Activated CD4-positive, CD25-positive, alpha-beta regulatory T cell (primary cell): ENCODE measurements around the gene CTDP1.
A peak's percentile ranks its signal among the peaks of the same experiment; 100 is the strongest.

Experiments used
- DNase-seq, 4 experiments: peaks; one replicate each; lab custom pipeline; 2025; lab: John Stamatoyannopoulos, UW

Gene CTDP1

GRCh38 chr18:79679552-79680099 is at the start of gene CTDP1:
Gene CTDP1, plus strand, starts transcription at chr18:79679803. Its CDS starts 145 bp downstream, at chr18:79679948.
- peak; percentile 74 to 89 (median 86) for DNase-seq

GRCh38 chr18:79630281-79631095 is 49.1 kb upstream of the CTDP1 start:
- no peak for DNase-seq

GRCh38 chr18:79631096-79631507 is 48.5 kb upstream of the CTDP1 start:
- DNase-seq, result no peak

GRCh38 chr18:79631761-79632446 is 47.7 kb upstream of the CTDP1 start:
- no peak for DNase-seq

- no peak for DNase-seq
Observed at GRCh38 chr18:79632765-79633164, 46.8 kb upstream of the CTDP1 start.

GRCh38 chr18:79634186-79634585 is 45.4 kb upstream of the CTDP1 start:
- no peak for DNase-seq

GRCh38 chr18:79634593-79635426 is 44.8 kb upstream of the CTDP1 start:
- no peak for DNase-seq

GRCh38 chr18:79635427-79635726 is 44.2 kb upstream of the CTDP1 start:
- DNase-seq, result no peak

- DNase-seq, result no peak
Observed at GRCh38 chr18:79637181-79637920, 42.3 kb upstream of the CTDP1 start.

- DNase-seq, result no peak
Observed at GRCh38 chr18:79637921-79638909, 41.4 kb upstream of the CTDP1 start.

- DNase-seq, result no peak
Observed at GRCh38 chr18:79639072-79639829, 40.4 kb upstream of the CTDP1 start.

GRCh38 chr18:79640064-79640672 is 39.4 kb upstream of the CTDP1 start:
- no peak for DNase-seq

GRCh38 chr18:79640875-79641274 is 38.7 kb upstream of the CTDP1 start:
- no peak for DNase-seq

- no peak for DNase-seq
Observed at GRCh38 chr18:79641722-79642497, 37.7 kb upstream of the CTDP1 start.

GRCh38 chr18:79642626-79643025 is 37.0 kb upstream of the CTDP1 start:
- DNase-seq, result no peak

GRCh38 chr18:79643054-79643984 is 36.3 kb upstream of the CTDP1 start:
- DNase-seq, result no peak

- peak; percentile 25 to 50 (median 34) for DNase-seq
Observed at GRCh38 chr18:79644006-79644665, 35.5 kb upstream of the CTDP1 start.
